H4 (cell line): ENCODE results near the gene SLC25A6. TPM values are rescaled to one million over a fixed set of nuclear protein-coding genes. Genes with fewer than 3 reads are reported as not detected.
A peak's percentile ranks its signal among the peaks of the same experiment; 100 is the strongest.
"Not testable (repeated sequence)": the region's sequence is repeated elsewhere in the genome, so short reads cannot be mapped to it uniquely, and the experiment has no call there.

Experiments
- DNase-seq: peaks from one replicate; pipeline ENCODE4 v3.0.0-alpha.2; 2015; ENCODE audit warnings: low spot score
- total RNA-seq: library from RNA; depleted of rRNA; stranded (reverse); fragments of >200 nt; shearing (Covaris generic); gene quantifications from 2 replicates; pipeline ENCODE4 v1.2.3, GENCODE V29; 2014; rRNA removed

The SLC25A6 gene
- 245 and 252 TPM in 2 replicates for total RNA-seq

DNA sequence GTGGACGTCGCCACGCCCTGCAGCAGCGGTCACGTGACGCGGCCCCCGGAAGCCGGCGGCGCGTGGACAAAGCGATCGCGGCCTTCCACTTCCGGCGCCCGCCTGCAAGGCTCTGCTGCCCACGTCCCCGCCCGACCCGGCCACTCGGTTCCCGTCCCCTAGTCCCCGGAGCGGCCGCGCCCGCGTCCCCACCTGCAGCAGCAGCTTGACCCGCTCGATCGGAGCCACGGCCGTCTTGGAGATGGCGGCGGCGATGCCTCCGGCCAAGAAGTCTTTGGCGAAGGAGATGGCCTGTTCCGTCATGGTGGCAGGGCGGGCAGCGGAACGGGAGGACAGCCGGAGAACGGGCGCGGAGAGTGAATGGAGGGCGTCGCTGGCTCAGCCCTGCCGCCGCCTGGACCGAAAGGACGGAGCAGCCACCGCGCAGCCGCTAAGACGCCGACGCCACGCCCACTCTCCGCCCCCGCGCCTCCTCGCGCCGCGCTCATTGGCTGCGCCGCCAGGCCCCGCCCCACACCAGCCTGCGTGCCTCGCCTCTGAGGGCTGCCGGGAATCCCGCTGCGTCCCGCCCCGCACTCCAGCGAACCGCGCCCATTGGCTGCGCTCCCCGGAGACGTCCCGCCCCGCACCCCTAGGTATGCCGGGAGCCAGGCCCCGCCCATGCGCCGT is at the start of gene SLC25A6:
TSS of gene SLC25A6 (minus strand) at position 407 of the 669 bp plus-strand sequence. CDS start at position 303, 104 bp downstream.
- peak; percentile 97 for DNase-seq

DNA sequence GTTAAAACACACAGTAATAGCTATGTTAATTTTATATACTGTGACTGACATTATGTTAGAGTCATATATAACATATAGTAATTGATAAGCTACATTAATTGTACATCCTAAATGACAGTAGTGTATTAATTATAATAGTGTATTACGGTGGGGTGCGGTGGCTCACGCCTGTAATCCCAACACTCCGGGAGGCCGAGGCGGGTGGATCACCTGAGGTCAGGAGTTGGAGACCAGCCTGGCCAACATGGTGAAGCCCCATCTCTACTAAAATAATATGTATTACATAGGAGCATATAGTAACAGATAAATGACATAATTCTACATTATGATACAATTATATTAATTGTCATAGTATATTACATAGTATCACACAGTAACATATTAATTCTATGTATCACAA is 48.6 kb upstream of the SLC25A6 start:
- DNase-seq, result no peak

DNA sequence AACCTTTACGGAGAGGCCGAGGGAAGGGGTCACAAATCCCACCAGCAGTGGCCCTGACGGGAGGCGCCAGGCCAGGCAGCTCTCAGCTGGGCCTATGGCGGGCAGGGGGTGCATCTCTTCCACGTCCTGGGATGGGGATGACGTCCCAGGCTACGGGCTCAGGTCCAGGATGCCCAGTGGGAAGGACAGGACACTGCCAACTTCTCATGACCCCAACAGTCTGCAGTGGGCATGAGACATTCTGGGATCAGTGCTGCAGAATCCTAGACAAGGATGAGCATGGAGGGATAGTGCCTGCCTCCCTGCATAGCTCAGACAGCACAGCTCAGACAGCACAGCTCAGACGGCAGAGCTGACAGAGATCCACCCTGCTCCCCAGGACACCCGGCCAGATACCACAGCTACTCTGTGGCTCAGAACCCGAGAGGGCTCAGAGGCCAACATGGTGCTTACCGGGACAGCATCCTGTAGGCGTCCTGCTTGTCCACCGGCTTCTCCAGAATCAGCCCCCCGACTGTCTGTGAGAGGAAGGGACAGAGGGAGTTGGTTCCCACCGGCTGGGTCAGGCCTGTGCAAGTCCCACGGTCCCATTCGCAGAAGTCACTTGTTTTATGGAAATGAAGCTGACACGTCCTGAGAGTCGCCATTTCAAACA is 43.5 kb upstream of the SLC25A6 start:
- DNase-seq, result no peak

DNA sequence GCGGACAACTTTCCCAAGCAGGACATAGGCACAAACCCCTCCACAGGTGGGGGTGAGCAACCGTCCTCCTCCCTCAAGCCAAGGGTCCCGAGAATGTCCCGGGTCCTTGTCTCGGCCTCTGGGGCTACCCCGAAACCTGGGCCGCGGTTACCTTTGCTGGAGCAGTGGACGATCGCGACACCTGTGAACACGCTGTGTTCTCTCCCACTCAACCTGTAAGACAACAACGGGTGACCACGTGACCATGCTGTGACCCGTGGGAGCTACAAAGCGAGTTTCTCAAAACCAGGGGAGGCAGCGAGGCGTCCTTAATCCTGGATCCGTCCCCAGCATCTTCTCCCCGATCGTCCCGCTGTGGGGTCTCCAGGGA is 42.9 kb upstream of the SLC25A6 start:
- no peak for DNase-seq

DNA sequence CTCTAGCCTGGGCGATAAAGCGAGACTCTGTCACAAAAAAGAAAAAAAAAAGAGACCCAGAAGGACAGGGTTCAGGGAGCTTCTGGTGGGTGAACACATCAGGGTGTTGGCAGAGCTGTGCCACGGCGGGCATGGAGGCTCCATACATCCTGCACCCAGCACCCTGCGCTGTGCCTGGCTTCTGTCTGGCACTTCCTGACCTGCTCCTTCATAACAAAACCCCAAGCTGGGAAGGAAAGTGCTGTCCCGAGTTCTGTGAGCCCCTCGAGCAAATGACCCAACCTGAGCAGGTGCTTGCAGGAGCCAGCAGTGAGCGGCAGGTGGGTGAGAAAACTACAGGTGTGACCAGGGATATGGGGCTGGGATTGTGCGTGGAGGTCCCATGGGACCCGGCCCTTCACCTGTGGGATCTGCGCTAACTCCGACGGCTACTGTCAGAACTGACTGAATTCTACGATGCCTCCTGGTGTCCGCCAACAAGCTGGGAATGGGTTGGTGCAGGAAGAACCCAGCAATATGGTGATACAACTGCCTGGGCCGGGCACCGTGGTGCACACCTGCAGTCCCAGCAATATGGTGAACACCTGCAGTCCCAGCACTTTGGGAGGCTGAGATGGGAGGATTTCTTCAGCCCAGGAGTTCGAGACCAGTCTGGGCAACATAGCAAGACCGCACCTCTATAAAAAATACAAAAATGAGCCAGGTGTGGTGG is 41.9 kb upstream of the SLC25A6 start:
- no peak for DNase-seq

DNA sequence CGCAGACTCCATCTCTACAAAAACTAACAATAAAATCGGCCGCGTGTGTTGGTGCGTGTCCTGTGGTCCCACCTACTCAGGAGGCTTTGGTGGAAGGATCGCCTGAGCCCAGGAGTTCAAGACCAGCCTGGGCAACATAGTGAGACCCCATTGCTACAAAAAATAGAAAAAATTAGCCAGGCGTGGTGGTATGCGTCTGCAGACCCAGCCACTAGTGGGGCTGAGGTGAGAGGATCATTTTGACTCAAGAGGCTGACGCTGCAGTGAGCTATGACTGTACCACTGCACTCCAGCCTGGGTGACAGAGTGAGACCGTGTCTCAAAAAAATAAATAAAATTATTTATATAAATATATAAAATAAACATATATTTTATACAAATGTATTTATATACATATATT is 38.5 kb upstream of the SLC25A6 start:
- DNase-seq, result no peak

DNA sequence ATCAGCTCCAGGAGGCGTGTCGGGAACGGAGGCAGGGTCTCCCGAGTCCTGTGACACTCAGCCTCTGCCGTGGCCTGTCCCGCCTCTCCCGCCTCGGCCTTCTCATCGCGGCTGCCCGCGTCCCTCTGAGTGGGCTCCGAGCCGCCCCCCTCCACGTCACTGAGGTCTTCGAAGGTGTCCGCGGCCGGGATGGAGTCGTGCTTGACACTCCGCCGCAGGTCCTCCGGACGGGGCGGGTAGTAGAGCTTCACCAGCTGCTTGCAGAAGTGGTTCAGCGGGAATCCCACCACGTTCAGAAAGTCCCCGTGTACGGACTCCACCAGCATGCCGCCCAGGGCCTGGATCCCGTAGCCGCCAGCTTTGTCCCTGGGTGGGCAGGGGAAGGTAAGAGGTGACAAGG is 35.8 kb upstream of the SLC25A6 start:
- no peak for DNase-seq

DNA sequence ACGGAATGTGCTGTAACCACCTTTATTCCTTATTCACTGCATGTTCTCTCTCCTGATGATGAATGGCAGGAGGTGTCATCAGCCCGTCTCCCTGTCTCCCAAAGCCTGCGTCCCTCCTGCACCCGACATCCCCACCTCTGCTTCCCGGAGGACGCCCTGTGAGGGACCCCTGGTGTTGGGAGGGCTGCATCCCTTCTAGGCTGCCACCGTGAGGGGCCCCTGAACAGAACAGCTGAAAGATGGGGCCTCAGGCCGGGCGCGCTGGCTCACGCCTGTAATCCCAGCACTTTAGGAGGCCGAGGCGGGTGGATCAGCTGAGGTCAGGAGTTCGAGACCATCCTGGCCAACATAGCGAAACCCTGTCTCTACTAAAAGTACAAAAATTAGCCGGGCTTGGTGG is 34.4 kb upstream of the SLC25A6 start:
- DNase-seq, result not testable (repeated sequence)

DNA sequence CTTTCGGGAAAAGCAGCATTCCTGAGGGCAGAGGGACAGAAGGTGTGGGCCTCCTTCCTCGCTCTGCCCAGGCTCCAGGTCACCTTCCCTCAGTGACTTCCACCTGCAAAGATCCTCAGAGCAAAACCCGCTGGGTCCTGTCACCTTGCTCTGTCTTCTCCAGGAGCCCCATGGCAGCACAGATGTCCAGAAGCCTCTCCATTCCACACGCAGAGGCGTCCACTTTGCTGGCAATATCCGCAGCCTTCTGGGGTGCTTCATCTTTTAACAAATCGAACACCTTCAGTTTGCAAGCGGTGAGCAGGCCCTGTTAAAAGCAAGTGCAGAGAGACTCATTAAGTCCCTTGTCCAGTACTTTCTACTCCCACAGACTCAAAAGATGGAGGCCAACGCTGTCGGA is 33.5 kb upstream of the SLC25A6 start:
- DNase-seq, result no peak

DNA sequence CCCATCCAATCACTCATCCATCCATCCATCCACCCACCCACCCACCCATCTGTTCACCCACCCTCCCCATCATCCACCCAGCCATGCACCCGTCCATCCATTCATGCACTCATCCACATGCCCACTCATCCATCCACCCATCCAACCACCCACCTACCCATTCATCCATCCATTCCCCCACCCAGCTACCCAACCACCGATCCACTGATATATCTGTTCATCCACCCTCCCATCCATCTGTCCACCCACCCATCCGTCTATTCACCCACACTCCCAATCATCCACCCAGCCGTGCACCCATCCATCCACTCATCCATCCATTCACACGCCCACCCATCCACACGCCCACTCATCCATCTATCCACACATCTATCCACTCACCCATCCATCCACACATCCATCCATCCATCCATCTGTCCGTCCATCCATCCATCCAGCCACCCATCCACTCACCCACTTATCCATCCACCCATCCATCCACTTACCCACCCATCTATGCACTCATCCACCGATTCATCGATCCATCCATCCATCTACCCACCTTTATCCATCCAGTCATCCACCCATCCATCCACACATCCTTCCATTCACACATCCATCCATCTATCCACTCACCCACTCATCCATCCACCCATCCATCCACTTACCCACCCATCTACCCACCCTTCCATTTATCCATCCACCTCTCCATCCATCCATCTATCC is 32.4 kb upstream of the SLC25A6 start:
- no peak for DNase-seq

DNA sequence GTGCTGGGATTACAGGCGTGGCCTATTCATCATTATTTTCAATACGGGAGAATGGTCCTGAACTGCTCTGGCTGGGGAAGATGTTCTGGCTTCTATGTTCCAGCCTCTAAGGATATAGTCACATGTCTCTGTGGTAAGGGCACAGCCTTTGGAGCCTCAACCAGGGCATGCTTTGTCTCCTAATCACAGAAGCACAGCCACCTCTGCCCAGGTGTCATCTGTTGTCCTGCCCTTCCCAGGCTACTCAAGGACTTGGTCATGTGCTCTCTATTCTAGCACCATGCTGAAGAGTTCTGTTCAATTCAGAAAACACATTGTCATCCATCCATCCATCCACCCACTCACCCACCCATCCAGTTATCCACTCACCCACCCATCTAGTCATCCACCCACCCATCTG is 31.3 kb upstream of the SLC25A6 start:
- DNase-seq, result no peak

DNA sequence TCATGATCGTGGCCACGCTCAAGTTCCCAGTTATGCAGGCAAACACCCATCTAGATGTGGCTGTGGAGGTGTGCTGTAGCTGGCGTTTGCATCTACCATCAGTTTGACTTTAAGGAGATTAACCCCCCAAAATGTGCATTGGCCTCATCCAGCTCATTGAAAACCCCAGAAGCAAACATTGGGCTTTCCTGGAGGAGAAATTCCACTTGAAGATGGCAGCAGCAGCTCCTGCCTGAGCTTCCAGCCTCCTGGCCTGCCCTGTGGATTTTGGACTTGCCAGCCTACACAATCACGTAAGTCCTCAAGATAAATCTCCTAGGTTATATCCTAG is 30.2 kb upstream of the SLC25A6 start:
- DNase-seq, result no peak

DNA sequence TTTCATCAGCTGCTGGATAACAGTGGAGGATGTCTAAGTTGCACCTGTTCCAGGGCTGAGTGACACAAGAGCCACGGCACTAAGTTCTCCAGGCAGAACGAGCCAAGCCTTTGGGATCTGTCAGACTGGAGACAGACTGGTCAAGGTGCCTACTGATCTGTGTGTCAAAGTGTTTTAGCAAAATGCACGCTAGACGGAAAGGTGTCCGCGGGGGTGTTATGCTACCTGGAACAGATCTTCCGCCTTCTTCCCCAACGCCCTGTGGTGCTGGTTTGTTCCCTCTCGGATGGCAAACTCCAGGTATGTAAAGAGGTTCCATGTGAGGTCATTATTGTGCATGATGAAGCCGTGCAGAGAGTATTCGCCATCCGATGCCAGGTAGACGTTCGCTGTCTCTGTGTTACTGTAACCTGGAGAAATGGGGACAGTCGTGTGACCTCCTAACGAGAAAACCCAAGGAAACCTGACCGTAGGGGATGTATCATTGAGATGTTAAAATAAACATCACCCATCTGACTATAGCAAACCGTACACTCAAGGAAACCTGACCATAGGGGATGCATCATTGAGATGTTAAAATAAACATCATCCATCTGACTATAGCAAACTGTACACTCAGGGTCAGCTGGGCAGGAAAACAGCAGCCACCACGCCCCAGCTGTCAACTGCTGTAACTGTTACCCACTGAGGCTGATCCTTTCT is 29.7 kb upstream of the SLC25A6 start:
- no peak for DNase-seq

DNA sequence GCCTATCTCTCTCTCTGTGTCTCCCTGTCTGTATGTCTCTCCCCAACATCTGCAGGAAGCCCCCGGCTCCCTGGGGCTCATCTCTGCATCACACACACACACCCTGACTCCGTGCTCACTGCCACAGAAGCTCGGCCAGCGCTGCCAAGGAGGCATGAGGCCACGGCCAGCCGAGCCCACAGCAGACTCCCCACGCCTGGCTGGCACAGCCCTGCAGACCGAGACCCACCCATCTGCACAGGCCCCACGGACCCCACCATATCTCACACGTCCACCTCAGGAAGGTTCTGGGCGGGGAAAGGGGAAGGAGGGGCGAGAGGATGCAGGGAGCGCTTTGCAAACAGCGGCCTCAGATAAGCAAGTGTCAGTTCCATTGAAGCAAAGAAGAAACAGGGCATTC is 28.5 kb upstream of the SLC25A6 start:
- DNase-seq, result no peak

DNA sequence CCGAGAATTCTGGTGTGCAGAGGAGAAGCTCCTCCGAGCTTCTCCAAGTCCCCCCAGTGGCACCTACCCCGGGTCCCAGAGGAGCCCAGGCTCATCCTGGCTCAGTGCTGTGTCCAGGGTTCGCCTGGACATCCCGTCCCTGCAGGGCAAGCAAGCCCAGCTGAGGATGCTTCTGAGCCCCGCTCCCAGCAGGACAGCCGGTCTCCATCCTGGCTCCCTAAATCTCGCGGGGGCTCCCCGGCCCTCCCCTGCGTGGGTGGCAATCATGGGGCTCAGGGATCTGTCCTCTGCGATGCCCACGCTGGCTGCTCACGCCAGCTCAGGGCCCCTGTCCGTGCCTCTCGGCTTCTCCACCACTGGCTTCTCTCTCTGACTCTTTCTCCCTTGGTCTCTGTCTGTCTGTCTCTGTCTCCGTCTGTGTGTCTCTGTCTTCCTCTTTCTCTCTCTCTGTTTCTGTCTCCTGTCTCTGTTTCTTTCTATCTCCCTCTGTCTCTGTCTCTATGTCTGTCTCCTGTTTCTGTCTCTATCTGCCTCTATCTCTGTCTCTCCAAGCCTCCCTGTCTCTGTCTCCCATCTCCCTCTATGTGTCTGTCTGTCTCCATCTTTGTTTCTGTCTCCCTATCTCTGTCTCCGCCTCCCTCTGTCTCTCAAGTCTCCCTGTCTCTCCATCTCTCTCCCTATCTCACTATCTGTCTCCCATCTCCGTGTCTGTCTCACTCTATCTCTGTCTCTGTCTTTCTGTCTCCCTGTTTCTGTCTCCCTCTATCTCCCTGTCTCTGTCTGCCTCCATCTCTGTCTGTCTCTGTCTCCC is 27.8 kb upstream of the SLC25A6 start:
- DNase-seq, result no peak

DNA sequence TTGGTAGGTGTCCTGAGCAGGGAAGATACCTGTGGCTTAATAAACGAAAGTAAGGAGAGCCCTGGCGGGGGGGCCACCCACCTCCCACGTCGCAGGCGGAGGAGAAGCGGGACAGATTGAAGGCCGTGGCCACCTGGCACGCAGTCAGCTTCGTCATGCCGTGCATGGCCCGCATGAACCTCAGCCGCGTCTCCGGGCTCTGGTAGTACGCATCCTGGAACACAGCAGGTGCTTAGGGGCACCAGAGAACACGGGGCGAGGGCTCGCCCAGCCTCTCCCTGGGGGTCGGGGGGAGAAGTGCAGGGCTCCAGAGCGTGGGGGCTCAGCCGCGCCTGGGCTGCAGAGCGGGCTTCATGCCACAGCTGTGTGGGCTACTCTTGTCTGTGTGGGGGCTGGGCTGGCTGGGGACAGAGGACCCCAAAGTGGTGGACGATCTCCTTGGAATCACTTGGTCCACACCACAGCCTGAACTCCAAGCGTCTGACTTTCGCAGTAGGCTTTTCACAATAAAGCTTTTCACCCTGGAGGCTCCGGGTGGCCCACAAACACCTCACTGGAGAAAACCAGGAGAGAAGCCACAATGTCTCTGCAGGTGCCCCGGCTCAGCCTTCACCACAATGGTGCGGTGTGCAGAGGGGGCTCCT is 27.1 kb upstream of the SLC25A6 start:
- DNase-seq, result no peak

DNA sequence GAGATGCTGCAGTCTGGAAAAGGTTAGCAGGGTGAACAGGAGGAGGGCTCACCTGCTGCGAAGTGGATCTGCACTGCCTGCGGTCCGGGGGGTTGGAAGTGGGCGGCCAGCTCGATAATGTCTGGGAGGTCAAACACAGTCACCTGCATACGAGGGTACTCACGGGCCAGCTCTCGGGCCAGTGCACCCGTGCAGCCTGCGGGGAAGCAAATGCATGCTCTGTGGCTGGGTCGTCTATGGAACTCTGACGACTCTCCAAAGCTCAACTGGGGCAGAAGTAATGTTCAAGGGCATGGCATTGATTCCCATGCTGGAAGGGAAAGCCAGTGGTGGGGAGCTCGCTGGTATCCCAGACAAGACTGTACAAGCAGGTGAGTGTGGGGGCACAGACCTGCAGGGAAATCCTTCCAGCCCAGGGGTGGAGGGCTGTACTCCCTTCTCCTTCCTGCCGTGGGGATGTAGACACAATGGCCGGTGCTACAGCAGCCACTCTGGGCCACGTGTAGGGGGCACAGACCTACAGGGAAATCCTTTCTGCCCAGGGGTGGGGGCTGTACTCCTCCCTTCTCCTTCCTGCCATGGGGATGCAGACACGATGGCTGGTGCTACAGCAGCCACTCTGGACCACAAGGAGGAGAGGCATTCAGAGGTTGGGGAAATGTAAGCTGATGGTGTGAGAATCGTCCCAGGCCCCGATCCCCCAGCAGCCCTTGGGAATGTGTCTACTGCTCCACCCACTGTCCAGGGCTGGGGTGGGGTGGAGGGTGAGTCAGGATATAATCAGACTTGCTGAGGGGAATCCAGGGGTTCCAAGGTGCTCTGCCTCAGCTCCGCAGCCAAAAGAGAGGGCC is 26.2 kb upstream of the SLC25A6 start:
- no peak for DNase-seq

DNA sequence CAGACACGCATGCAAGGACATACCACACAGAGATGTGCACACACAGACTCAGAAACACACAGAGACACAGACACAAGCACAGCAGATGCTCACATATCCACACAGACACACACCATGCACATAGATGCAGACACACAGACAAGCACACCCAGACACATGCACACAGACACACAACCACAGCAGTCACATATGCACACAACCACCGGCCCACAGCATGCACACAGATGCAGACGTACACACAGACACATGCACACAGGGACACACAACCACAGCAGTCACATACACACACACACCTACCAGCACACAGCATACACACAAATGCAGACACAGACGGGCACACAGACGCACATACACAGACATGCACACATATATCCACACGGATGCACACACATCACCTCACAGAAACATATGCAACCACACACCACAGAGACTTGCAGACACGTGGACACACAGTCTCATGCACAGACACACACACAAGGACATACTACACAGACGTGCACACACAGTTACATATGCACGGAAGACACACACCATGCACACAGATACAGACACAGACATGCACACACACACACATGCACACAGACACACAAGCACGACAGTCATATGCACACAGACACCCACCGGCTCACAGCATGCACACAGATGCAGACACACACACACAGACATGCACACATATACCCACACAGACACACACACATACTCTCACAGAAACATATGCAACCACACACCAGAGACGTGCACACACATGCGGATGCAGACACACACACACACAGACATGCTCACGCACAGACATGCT is 25.2 kb upstream of the SLC25A6 start:
- no peak for DNase-seq

DNA sequence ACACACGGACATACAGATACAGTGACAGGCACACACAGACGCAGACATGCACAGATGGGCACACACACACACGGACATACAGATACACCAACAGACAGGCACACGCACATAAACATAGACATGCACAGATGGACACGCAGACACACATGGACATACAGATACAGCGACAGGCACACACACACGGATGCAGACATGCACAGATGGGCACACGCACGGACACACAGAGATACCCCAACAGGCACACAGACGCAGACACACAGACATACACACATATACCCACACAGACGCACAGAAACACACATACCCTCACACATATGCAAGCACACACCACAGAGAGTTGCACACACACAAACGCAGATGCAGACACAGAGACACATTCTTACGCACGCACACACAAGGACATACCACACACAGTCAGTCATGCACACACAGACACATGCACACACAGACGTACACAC is 24.4 kb upstream of the SLC25A6 start:
- no peak for DNase-seq
